Endothelial cell of umbilical vein (primary cell): ENCODE measurements around the gene CCPG1. TPM values are rescaled to one million over a fixed set of nuclear protein-coding genes. Genes with fewer than 3 reads are reported as not detected.

ENCODE experiments used
- BruUV-seq: library from RNA; stranded (reverse); fragments of 400-500 nt; replicated peaks from 2 replicates; lab custom pipeline; 2021; lab: Mats Ljungman, UMichigan
- CTCF ChIA-PET: fragments of 300-600, 350-600 bp; sonication (Branson Sonifier 250); formaldehyde crosslinking; loops from one replicate; lab custom pipeline; 2021; ENCODE audit warnings: antibody characterized with exemption, inconsistent platforms; lab: Charles Lee
- POLR2A ChIA-PET: fragments of 300-600, 350-600 bp; sonication (Branson Sonifier 250); formaldehyde crosslinking; loops from one replicate; lab custom pipeline; 2021; ENCODE audit warnings: antibody characterized with exemption, inconsistent platforms; lab: Charles Lee
- DNase-seq: peaks from one replicate; pipeline ENCODE4 v3.0.0-alpha.2; 2011; ENCODE audit warnings: low read depth, low spot score
- FAIRE-seq: peaks from 2 replicates; lab custom pipeline; 2011; peaks lifted over from hg19 to GRCh38; lab: Jason Lieb, UNC
- H2AFZ ChIP-seq: 2 replicates; pipeline ENCODE4 v1.6.0; 2012; ENCODE audit warnings: low read depth, low read length, control low read depth, inconsistent platforms
- H3K27ac ChIP-seq: 2 replicates; pipeline ENCODE4 v1.5.1; 2011; ENCODE audit warnings: low read depth, mild to moderate bottlenecking, control low read depth, low read length, moderate library complexity; ENCODE audit not compliant: insufficient read depth
- H3K27me3 ChIP-seq, 2 experiments: 2 replicates each; pipeline versions ENCODE4 v1.6.0 to v1.6.1; 2011; ENCODE audit warnings: low read length in 2 of 2, mixed read lengths in 1 of 2; ENCODE audit not compliant: control insufficient read depth in 2 of 2, insufficient read depth in 2 of 2
- H3K36me3 ChIP-seq, 2 experiments: 2 replicates in 1 of 2; 3 replicates in 1 of 2; pipeline ENCODE4 v1.5.1; 2011; ENCODE audit warnings: low read length in 2 of 2, mild to moderate bottlenecking in 1 of 2, moderate library complexity in 1 of 2; ENCODE audit not compliant: control insufficient read depth in 2 of 2, insufficient read depth in 2 of 2; ENCODE audit errors: extremely low read depth in 1 of 2
- H3K4me1 ChIP-seq: 3 replicates; pipeline ENCODE4 v1.5.1; 2011; ENCODE audit warnings: mild to moderate bottlenecking, low read length; ENCODE audit not compliant: control insufficient read depth, insufficient read depth; ENCODE audit errors: extremely low read depth
- H3K4me2 ChIP-seq: 2 replicates; pipeline ENCODE4 v1.6.1; 2011; ENCODE audit warnings: low read length, control low read depth, mixed read lengths; ENCODE audit not compliant: insufficient read depth
- H3K4me3 ChIP-seq, 3 experiments: fragments of 200-600 bp in 1 of 3; sonication (generic), shearing (Covaris generic) in 1 of 3; replicated peaks in 1 of 3; 2 replicates each; pipeline ENCODE4 v1.5.1; 2011 to 2016; ENCODE audit warnings: control low read depth in 3 of 3, low read length in 3 of 3, mild to moderate bottlenecking in 2 of 3, inconsistent platforms in 1 of 3, low read depth in 1 of 3, moderate library complexity in 1 of 3; ENCODE audit not compliant: insufficient read depth in 1 of 3
- H3K79me2 ChIP-seq: 2 replicates; pipeline ENCODE4 v1.6.0; 2012; ENCODE audit warnings: low read length, inconsistent platforms; ENCODE audit not compliant: control insufficient read depth, insufficient read depth
- H3K9ac ChIP-seq: replicated peaks from 2 replicates; pipeline ENCODE3; 2011; ENCODE audit warnings: low read length, control low read depth; ENCODE audit not compliant: insufficient read depth; ENCODE audit errors: extremely low read depth
- H3K9me1 ChIP-seq: replicated peaks from 3 replicates; pipeline ENCODE4 v1.6.0; 2011; ENCODE audit warnings: mild to moderate bottlenecking, low read length; ENCODE audit not compliant: control insufficient read depth, insufficient read depth; ENCODE audit errors: extremely low read depth
- H3K9me3 ChIP-seq: replicated peaks from 2 replicates; pipeline ENCODE4 v1.5.1; 2012; ENCODE audit warnings: low read length, inconsistent platforms; ENCODE audit not compliant: control insufficient read depth, insufficient read depth
- H4K20me1 ChIP-seq: replicated peaks from 2 replicates; pipeline ENCODE3; 2011; ENCODE audit warnings: mild to moderate bottlenecking, low read length; ENCODE audit not compliant: control insufficient read depth, insufficient read depth; ENCODE audit errors: extremely low read depth
- CTCF ChIP-seq, 2 donors: IDR thresholded peaks; 1 replicate in 1 of 2; 2 replicates in 1 of 2; pipeline ENCODE4 v1.5.1; 2011; ENCODE audit warnings: low read length in 2 of 2, mild to moderate bottlenecking in 2 of 2, moderate library complexity in 2 of 2, control low read depth in 1 of 2, inconsistent platforms in 1 of 2, low read depth in 1 of 2; ENCODE audit not compliant: insufficient read depth in 1 of 2; ENCODE audit errors: extremely low read depth in 1 of 2
- EZH2 ChIP-seq: IDR thresholded peaks from 2 replicates; pipeline ENCODE4 v1.6.1; 2012; ENCODE audit warnings: borderline replicate concordance, low read depth, mild to moderate bottlenecking, moderate library complexity, low read length, inconsistent platforms; ENCODE audit not compliant: severe bottlenecking
- FOS ChIP-seq: IDR thresholded peaks from 2 replicates; pipeline ENCODE4 v1.6.1; 2011; ENCODE audit warnings: mild to moderate bottlenecking, low read length, moderate library complexity, borderline replicate concordance; ENCODE audit not compliant: insufficient read depth
- GATA2 ChIP-seq: IDR thresholded peaks from 2 replicates; pipeline ENCODE4 v1.7.0; 2011; ENCODE audit warnings: low read depth, mild to moderate bottlenecking, moderate library complexity, mixed read lengths, low read length; ENCODE audit not compliant: insufficient read length, insufficient read depth
- JUN ChIP-seq: IDR thresholded peaks from 2 replicates; pipeline ENCODE4 v1.6.1; 2011; ENCODE audit warnings: borderline replicate concordance, low read depth; ENCODE audit not compliant: insufficient read length, insufficient read depth
- MAX ChIP-seq: IDR thresholded peaks from 2 replicates; pipeline ENCODE4 v1.6.1; 2011; ENCODE audit not compliant: insufficient read depth, insufficient read length
- MYC ChIP-seq: IDR thresholded peaks from one replicate; pipeline ENCODE4 v1.6.1; 2011; ENCODE audit warnings: mild to moderate bottlenecking, low read depth, low read length
- POLR2A ChIP-seq: IDR thresholded peaks from 2 replicates; pipeline ENCODE4 v1.6.1; 2012; ENCODE audit warnings: low read depth, mild to moderate bottlenecking, control low read depth, low read length
- POLR2AphosphoS5 ChIP-seq: IDR thresholded peaks from 2 replicates; pipeline ENCODE4 v1.6.1; 2012; ENCODE audit warnings: low read depth, mild to moderate bottlenecking, control low read depth, low read length, moderate library complexity; ENCODE audit not compliant: insufficient read depth
- dilution Hi-C: fragments of 300-500 bp; cut with MboI; formaldehyde crosslinking; loops from one replicate; pipeline ENCODE4 v1.15.0; 2019; ENCODE audit warnings: low sequenced_read_pairs; ENCODE audit not compliant: extremely low pct_ligation_motif_present
- intact Hi-C: fragments of 100-400 bp; cut with micrococcal nuclease; formaldehyde crosslinking; loops from one replicate; pipeline ENCODE4 v1.10.0; 2022
- polyA plus RNA-seq, 4 experiments: library from polyadenylated mRNA; depleted of rRNA in 3 of 4; stranded (reverse) in 3 of 4; unstranded in 1 of 4; fragments of >200 nt; gene quantifications; 2 replicates each; pipeline versions ENCODE4 v1.2.1 to v1.2.3, GENCODE V29; 2011 to 2012; ENCODE audit warnings: missing spikeins in 1 of 4
- total RNA-seq: library from RNA; stranded (reverse); gene quantifications from 2 replicates; pipeline ENCODE4 v1.2.3, GENCODE V29; 2021

The CCPG1 gene
- total and polyA plus RNA-seq, 2 donors (not counting 3 experiments of a cell fraction or from before 2014, with no cell fraction given): 19.1 to 58.5 TPM

GRCh38 chr15:55337160-55337559 is 71.0 kb downstream of the CCPG1 start:
- ChIA-PET POLR2A (no interaction called here), CTCF (interaction anchor here (1.2 kb wide), 1 partner anchor 102 kb away, joined by 3 read pairs; no protein-coding TSS in a partner anchor)
- Histone ChIP-seq H3K4me2 (no peak overlapping the region), H3K36me3 (peaks cover 0 to 2% of the 10 kb centered on the region in 2 experiments), H3K79me2 (no peaks in the 10 kb centered on the region), H3K27me3 (no peaks in the 10 kb centered on the region), H3K9me1 (no peaks in the 10 kb centered on the region), H2AFZ (no peak overlapping the region), H4K20me1 (no peaks in the 10 kb centered on the region), H3K4me1 (no peaks in the 10 kb centered on the region), H3K4me3 (no peak overlapping the region), H3K9me3 (no peaks in the 10 kb centered on the region), H3K9ac (no peak overlapping the region), H3K27ac (no peak overlapping the region)
- TF ChIP-seq JUN: no peak
- no peak for TF ChIP-seq POLR2AphosphoS5
- TF ChIP-seq POLR2A: no peak
- TF ChIP-seq EZH2: no peak
- no peak for TF ChIP-seq MAX
- no peak for TF ChIP-seq FOS
- TF ChIP-seq MYC: no peak
- no peak for TF ChIP-seq CTCF (IDR thresholded peaks at IDR 0.05; ENCODE audit: extremely low read depth in 1 of 2, insufficient read depth in 1 of 2, low read depth in 1 of 2, low read length in 2 of 2)
- no peak for TF ChIP-seq GATA2
- no peak for DNase-seq
- no TSS peak for BruUV-seq
- no peak for FAIRE-seq
- dilution Hi-C loops (no loop called here), intact Hi-C loops (no loop called here)
